OCI-M1 (cell line): ENCODE results near the gene TBC1D20.

Source experiments
- DNase-seq: peaks from one replicate; lab custom pipeline; 2025; lab: John Stamatoyannopoulos, UW

The TBC1D20 gene

DNA sequence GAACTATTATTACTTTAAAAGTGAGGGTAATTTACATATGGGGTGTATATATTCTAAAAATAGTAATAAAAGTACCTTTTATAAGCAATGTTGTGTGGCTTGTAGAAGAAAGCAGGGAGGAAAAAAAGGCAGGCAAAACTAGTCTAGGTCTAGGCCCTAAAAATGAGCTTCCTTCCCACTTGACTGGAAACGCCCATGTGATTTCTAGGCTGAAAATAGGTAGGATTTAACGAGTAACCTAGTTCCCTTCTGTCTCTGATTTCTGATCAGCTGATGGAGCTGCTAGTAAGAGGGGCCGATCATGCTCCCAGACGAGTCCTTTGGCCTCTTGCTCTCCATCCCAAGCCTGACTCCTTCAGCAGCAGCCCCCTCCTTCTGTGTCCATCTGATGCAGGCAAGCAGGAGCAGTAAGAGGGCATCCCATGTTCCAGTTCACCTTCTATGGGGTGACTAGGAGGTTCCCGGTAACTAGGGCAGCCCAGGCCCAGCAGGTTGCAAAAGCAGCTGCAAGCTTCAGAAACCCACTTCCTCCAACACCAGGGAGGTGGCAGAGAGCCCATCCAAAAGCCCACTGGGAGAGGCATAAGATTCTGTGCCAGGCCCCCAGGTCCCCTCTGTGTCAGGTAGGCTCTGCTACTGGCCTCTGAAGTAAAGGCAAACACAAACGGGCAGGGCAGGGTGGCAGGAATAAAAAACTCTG lies 24.4 kb downstream of the TBC1D20 start:
- DNase-seq = no peak

GRCh38 chr20:436476-436875 lies 25.9 kb downstream of the TBC1D20 start:
- DNase-seq = no peak

DNA sequence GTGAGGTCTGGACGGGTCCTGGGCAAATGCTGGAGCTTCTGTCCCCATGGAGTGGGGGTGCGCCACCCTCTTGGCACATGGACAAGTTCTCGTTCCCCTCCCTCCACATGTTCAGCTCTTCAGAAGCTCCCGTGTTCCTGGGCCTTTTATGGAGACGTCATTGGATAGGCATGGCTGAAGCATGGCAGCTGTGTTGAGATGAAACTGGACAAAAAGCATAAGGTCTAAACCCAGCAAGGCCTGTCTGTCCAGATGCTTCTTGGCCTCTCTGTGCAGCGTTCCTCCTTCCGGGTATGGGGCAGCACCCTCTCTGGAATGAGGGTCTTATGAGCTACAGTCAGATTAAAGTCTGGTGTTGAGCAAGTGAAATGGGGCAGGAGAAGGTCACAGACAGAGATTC lies 26.8 kb downstream of the TBC1D20 start:
- no peak for DNase-seq

DNA sequence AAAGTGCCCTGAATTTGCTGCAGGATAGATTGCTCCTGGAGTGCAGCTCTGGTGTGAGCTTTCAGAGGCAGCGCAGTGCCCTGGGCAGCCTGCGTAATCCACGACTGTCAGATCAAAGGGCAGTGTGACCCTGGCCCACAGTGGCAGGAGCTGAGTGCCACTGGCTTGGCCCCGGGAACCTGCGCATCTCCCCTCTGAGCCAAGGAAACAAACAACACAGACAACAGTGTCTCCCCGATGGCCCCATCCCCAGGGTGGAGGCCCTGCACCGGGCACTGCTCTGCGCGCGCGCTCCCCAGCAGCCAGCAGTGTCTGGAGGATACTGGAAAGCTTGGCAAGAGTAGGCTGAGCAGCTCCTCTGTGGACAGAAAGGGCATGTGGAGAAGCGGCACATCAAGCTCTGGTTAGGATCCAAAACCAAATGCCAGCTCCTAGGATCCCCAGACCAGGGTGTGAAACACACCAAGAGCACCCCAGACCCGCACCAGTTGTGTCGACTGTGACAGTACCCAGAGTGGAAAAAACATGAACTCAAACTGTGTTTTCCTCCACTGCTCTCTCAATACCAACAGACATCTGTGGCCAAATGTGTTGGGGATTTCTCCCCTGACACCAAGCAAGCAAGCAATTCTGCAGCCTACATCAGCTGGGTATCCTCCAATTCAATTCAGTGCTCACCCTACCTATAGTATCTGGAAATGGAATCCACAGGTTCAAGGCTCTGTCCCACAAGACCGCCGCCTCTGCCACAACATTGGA lies 27.5 kb downstream of the TBC1D20 start:
- no peak for DNase-seq

- DNase-seq = no peak
Measured at GRCh38 chr20:434221-434620, 28.1 kb downstream of the TBC1D20 start.

- DNase-seq = no peak
Measured at GRCh38 chr20:433300-433975, 28.9 kb downstream of the TBC1D20 start.

DNA sequence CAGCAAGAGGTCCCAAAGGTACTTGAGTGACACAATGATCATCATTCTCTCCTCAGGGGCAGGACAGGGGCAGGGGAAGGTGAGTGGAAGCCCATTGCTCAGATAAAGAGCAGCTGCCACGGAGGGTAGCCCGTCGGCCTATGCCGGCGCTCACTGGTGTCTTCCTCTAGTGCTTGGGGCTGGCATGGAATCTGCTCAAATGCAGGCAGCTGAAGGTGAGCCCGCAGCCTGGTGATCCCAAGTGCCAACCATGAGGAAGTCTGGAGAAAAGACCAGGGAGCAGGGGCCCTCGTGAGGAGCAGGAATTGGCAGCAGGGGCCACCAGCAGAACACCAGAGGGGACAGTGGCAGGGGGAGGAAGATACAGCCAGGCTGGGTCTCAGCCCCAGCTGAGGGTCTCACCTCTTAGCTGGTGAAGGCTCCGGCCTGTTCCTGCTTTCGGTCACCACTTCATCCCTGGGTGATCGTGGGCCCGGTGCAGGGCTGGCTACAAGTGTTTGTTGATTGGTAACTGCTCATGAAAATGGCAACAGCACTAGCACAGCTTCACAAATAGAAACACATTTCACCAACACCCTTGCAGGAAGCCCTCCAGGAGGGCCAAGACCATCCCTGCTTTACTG lies 29.5 kb downstream of the TBC1D20 start:
- DNase-seq = no peak

- no peak for DNase-seq
Measured at GRCh38 chr20:432208-432607, 30.1 kb downstream of the TBC1D20 start.

DNA sequence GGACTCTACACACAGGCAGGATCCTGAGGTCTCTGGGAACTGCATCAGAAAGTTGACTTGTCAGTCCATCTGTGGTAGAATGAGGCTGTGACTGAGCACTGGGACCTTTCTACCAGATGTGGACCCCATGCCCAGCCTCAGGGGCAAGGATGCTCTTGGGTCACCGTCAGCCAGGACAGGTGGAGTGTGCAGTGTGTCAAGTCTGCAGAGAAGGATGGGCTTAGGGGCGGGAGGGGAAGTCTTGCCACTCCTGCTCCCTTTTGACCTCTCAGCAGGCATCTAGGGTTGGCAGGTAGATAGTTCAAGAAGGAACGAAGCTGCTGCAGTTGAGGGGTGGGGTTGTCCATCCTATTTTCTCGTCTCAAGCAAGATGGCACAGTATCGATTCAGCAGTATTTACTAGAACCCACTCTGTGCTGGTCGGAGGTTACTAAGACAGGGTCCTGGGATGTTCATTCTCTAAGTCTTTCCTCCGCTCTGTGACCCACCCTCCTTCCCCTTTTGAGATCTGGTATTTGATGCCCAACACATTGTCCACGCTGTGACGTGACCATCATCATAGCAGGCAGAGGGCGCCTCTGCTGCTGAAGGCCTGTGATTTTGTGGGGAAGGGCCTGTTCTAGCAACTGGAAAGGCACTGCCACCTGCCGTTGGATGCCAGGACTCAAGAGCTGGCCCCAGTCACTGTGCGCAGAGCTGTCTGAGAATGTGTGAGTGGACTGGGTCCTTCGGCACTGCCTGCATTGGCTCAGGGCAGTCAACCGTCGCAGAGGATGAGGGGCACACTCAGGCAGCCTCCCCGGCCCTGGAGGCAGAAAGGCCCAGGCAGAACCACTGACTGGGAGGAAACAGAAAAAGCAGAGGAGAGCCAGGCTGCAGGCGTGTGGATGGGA lies 31.1 kb downstream of the TBC1D20 start:
- peak; percentile 93 for DNase-seq

DNA sequence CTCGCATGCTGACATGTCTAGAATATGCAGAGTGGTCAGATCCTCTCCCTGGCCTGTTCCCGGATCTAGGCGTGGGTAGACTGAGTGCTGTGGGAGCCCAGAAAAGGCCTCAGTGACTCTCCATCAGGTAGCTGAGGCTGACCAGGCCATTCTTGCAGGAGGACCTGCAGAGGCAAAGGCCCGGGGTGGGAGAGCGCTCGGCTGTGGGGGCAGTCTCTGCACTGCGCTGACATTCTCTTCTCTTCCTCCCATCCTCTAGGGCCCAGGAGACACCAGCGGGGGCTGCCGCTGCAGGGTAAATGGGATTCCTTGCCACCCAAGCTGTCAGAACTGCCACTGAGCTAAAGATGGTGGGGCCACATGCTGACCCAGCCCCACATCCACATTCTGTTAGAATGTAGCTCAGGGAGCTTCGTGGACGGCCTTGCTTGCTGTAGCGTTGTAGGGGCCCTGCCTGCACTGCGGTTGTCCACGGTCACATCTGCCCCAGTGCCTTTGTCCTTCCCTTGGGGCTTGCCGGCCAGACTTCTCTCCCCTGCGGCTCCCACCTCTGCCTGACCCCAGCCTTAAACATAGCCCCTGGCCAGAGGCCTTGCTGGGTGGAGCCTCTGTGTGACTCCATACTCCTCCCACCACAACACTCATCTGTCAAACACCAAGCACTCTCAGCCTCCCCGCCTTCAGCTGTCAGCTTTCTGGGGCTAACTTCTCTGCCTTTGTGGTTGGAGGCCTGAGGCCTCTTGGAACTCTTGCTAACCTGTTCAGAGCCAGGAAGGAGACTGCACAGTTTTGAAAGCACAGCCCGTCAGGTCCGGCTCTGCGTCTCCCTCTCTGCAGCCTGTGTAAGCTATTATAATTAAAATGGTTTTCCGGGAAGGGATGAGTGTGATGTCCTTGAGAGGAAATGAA lies 32.0 kb downstream of the TBC1D20 start:
- no peak for DNase-seq

DNA sequence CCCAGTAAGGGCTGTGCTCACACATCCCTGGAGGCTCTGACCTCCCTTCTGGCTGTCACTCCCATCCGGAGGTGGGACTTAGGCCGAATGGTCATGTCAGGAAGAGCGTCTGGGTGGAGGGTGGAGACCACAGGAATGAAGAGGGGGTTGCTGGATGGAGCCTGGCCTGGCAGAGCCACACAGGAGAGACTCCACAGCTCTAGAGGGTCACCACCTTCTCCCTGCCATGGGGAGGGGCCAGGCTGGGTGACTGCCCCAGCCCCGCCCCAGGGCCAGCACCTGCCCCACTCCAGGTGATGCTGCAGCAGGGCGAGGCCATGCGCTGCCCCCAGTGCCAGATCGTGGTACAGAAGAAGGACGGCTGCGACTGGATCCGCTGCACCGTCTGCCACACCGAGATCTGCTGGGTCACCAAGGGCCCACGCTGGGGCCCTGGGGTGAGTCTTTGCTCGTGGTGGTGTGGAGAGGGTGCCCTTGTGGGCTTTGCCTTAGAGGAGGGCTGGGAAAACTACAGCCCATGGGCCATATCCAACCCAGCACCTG lies 33.6 kb downstream of the TBC1D20 start:
- DNase-seq = no peak

DNA sequence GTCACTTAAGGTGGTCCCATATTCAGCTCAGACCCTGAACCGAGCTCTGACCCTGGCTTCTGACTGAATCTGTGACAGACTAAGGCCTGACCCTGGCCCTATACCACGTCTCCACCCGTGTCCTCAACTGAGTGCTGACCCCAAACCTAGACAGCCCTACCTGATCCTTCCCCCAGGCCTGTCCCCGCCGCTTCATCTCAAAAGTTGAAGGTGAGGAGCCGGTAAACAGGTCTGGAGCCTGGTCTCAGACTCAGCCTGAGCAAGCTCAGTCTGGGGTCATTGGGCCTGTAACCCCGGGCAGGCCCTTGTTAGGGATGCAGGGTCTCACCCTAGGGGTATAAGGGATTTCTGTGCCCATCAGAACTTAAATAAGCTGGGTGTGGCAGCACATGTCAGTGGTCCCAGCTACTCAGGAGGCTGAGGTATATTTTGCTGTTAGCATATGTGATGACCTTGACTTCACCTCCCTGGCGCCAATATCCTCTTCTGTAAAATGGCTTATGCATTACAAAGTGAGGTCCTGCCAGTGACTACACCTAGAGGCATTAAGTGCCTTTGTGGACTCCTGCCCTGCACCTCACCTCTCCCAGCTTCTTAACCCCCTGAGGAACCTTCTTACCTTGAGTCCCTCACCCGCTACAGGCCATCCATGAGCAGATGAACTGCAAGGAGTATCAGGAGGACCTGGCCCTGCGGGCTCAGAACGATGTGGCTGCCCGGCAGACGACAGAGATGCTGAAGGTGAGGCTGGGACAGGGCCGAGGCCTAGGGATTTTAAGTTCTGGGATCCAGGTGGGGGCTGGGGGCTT lies 34.3 kb downstream of the TBC1D20 start:
- DNase-seq = no peak

DNA sequence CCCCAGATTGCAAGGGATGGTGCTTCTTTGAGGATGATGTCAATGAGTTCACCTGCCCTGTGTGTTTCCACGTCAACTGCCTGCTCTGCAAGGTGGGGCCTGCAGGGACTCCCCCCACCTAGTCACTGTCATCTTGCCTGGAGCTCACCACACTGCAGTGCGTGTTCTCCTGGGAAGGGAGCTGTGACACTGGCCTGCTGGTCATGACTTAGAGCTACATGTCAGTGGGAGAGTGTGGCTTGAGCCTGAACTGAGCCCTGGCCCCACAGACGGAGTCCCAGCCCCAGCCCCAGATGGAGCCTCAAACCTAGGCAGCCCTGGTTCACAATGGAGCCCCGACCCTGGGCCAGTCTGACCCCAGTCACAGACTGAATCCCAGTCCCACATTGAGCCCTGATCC lies 34.9 kb downstream of the TBC1D20 start:
- DNase-seq = no peak

DNA sequence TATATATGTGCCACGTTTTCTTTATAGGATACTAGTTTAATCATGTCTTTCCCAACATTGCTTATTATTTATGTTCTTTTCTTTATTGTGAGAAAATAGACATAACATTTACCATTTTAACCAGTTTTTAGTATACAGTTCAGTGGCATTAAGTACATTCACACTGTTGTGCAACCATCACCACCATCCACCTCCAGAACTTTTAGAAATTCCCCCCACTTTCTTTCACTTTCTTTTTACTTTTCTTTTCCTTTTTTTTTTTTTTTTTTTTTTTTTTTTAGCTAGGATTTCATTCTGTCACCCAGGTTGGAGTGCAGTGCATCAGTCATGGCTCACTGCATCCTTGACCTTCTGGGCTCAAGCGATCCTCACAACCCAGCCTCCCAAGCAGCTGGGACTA lies 35.8 kb downstream of the TBC1D20 start:
- no peak for DNase-seq

DNA sequence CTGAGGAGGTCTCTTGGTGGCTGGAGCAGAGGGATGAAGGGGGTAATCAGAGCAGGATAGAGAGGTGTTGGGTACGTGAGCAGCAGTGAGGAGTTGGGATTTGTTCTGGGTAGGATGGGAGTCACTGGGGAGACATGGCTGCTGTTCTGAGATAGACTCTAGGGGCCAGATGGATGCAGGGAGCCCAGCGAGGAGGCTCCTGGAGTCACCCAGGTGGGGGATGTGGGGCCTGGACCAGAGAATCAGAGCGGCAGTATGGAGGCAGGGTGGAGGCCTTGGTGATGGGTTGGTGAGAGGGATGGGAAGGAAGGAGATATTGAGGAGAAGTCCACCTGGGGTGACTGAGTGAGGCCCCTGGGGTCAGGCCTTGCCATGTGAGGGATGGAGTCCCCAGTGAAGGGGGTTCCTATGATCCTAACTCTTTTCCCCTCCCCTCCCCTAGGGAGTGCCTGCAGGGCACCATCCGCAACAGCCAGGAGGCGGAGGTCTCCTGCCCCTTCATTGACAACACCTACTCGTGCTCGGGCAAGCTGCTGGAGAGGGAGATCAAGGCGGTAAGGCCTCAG lies 40.6 kb downstream of the TBC1D20 start:
- no peak for DNase-seq

- DNase-seq = peak; percentile 16
Measured at GRCh38 chr20:420721-421574, 41.4 kb downstream of the TBC1D20 start.

GRCh38 chr20:420166-420620 lies 42.1 kb downstream of the TBC1D20 start:
- no peak for DNase-seq

DNA sequence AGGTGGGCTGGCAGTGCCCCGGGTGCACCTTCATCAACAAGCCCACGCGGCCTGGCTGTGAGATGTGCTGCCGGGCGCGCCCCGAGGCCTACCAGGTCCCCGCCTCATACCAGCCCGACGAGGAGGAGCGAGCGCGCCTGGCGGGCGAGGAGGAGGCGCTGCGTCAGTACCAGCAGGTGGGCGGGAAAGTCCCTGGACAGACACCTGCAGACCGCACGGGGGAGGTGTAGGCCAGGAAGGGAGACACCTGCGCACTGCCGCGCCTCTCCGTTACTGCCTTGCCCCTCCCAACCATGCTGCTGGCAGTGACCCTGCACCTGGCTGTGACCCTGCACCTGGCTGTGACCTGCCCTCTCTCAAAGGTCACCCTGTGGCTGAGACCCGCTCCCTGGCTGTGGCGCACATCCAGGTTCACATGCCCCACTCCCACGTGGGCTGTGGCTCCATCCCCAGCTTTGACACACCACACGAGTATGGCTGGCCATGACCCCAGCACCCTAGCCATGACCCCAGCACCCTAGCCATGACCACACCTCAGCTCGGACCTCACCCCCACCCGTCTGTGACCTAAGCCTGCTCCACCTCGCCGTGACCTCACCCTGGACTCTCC lies 42.7 kb downstream of the TBC1D20 start:
- DNase-seq = no peak
